SK-N-MC (cell line): ENCODE data around the gene SPATA2L.

Source experiments
- EZH2 ChIP-seq: fragments of 200-600 bp; sonication (generic); IDR thresholded peaks from one replicate; pipeline ENCODE4 v1.6.1; 2017; ENCODE audit warnings: antibody characterized with exemption
- FOXP2 ChIP-seq: optimal IDR thresholded peaks from 2 replicates; pipeline ENCODE3; 2011; ENCODE audit warnings: mild to moderate bottlenecking, moderate library complexity; ENCODE audit not compliant: insufficient read depth; ENCODE audit errors: extremely low read length, control extremely low read depth
- POLR2AphosphoS5 ChIP-seq: IDR thresholded peaks from 2 replicates; pipeline ENCODE4 v1.6.1; 2012; ENCODE audit warnings: mild to moderate bottlenecking, low read depth, low read length, borderline replicate concordance

GRCh38 chr16:89695875-89696669 lies 5.4 kb downstream of the SPATA2L start:
- no peak for TF ChIP-seq POLR2AphosphoS5
- no peak for TF ChIP-seq EZH2
- TF ChIP-seq FOXP2: no peak
